Measurements from ENCODE around the gene POGK.
A peak's percentile ranks its signal among the peaks of the same experiment; 100 is the strongest.

Gene POGK

GRCh38 chr1:166888373-166889111 lies 49.3 kb downstream of the POGK start:
- Histone ChIP-seq H3K79me2 (ENCODE audit: insufficient read depth, low read length) (no peaks in the 10 kb centered on the region), H4K20me1 (ENCODE audit: insufficient read depth, low read length, poor library complexity, severe bottlenecking) (no peaks in the 10 kb centered on the region), H3K4me3 (ENCODE audit: low read length, poor library complexity, severe bottlenecking) (no peak overlapping the region), H3F3A (ENCODE audit: low read depth) (no peaks in the 10 kb centered on the region), H3K4me1 (ENCODE audit: insufficient read depth, low read length, poor library complexity, severe bottlenecking) (peaks cover 23% of the 10 kb centered on the region), H3K27me3 (ENCODE audit: insufficient read depth, low read length, poor library complexity, severe bottlenecking) (no peaks in the 10 kb centered on the region), H2AFZ (ENCODE audit: low read length) (no peak overlapping the region), H3K9ac (ENCODE audit: low read depth, low read length, poor library complexity, severe bottlenecking) (no peak overlapping the region), H3K9me2 (replicated peaks; ENCODE audit: low read depth, low read length) (no peaks in the 10 kb centered on the region), H3K4me2 (ENCODE audit: low read depth, low read length, poor library complexity, severe bottlenecking) (no peak overlapping the region), H3K36me3 (ENCODE audit: insufficient read depth, low read length) (no peaks in the 10 kb centered on the region), H3K9me3 (ENCODE audit: insufficient read depth, low read depth, low read length) (no peaks in the 10 kb centered on the region)
- TF ChIP-seq CTCF (conservative IDR thresholded peaks at IDR 0.05; ENCODE audit: low read length) (no peak), EZH2phosphoT487 (IDR thresholded peaks at IDR 0.05; ENCODE audit: borderline replicate concordance) (no peak)

- H4K20me1 ChIP-seq (ENCODE audit: insufficient read depth, low read length, poor library complexity, severe bottlenecking): no peaks in the 10 kb centered on the region
- no peaks in the 10 kb centered on the region for H3K9me2 ChIP-seq (replicated peaks; ENCODE audit: low read depth, low read length)
- TF ChIP-seq EZH2phosphoT487 (IDR thresholded peaks at IDR 0.05; ENCODE audit: borderline replicate concordance): no peak
- no peak for TF ChIP-seq CTCF (conservative IDR thresholded peaks at IDR 0.05; ENCODE audit: low read length)
- H3K36me3 ChIP-seq (ENCODE audit: insufficient read depth, low read length): no peaks in the 10 kb centered on the region
- H3K4me2 ChIP-seq (ENCODE audit: low read depth, low read length, poor library complexity, severe bottlenecking): peak overlapping the region; percentile 23
- no peak overlapping the region for H3K9ac ChIP-seq (ENCODE audit: low read depth, low read length, poor library complexity, severe bottlenecking)
- no peak overlapping the region for H3K4me3 ChIP-seq (ENCODE audit: low read length, poor library complexity, severe bottlenecking)
- peak overlapping the region; percentile 69 for H2AFZ ChIP-seq (ENCODE audit: low read length)
- peaks cover 17% of the 10 kb centered on the region for H3K4me1 ChIP-seq (ENCODE audit: insufficient read depth, low read length, poor library complexity, severe bottlenecking)
- H3K27me3 ChIP-seq (ENCODE audit: insufficient read depth, low read length, poor library complexity, severe bottlenecking): no peaks in the 10 kb centered on the region
- no peaks in the 10 kb centered on the region for H3K9me3 ChIP-seq (ENCODE audit: insufficient read depth, low read depth, low read length)
- no peaks in the 10 kb centered on the region for H3K79me2 ChIP-seq (ENCODE audit: insufficient read depth, low read length)
- no peaks in the 10 kb centered on the region for H3F3A ChIP-seq (ENCODE audit: low read depth)
These were observed 50.5 kb downstream of the POGK start for GRCh38 chr1:166889776-166890175.

DNA sequence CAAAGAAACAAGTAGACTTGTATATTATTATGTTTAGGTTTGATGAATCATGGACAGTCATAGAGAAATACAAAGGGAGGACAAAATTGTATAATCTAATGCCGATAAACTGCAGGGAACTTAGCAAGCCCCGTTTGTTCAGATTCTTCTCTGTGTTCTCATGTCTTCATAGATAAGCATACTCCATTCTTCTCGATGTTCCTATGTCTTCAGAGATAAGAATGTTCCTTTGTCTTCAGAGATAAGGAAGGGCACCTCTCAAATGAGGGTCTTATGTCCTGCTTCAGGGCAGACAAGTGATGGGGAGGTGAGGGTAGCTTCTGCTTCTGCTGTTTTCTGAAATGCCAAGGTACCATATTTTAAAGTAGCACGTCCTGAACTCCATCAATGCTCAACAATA lies 56.5 kb downstream of the POGK start:
- Histone ChIP-seq H3K4me2 (ENCODE audit: low read depth, low read length, poor library complexity, severe bottlenecking) (no peak overlapping the region), H3F3A (ENCODE audit: low read depth) (no peaks in the 10 kb centered on the region), H3K9ac (ENCODE audit: low read depth, low read length, poor library complexity, severe bottlenecking) (no peak overlapping the region), H3K27me3 (ENCODE audit: insufficient read depth, low read length, poor library complexity, severe bottlenecking) (no peaks in the 10 kb centered on the region), H3K9me2 (replicated peaks; ENCODE audit: low read depth, low read length) (no peaks in the 10 kb centered on the region), H3K79me2 (ENCODE audit: insufficient read depth, low read length) (no peaks in the 10 kb centered on the region), H3K4me1 (ENCODE audit: insufficient read depth, low read length, poor library complexity, severe bottlenecking) (no peaks in the 10 kb centered on the region), H2AFZ (ENCODE audit: low read length) (no peak overlapping the region), H3K4me3 (ENCODE audit: low read length, poor library complexity, severe bottlenecking) (no peak overlapping the region), H3K9me3 (ENCODE audit: insufficient read depth, low read depth, low read length) (peaks cover 9% of the 10 kb centered on the region), H3K36me3 (ENCODE audit: insufficient read depth, low read length) (no peaks in the 10 kb centered on the region), H4K20me1 (ENCODE audit: insufficient read depth, low read length, poor library complexity, severe bottlenecking) (no peaks in the 10 kb centered on the region)
- no peak for TF ChIP-seq CTCF (conservative IDR thresholded peaks at IDR 0.05; ENCODE audit: low read length)
- TF ChIP-seq EZH2phosphoT487 (IDR thresholded peaks at IDR 0.05; ENCODE audit: borderline replicate concordance): no peak

All from Loucy (cell line).